ENCODE data around the gene CFAP210. TPM values are rescaled to one million over a fixed set of nuclear protein-coding genes. Genes with fewer than 3 reads are reported as not detected.
A peak's percentile ranks its signal among the peaks of the same experiment; 100 is the strongest.

The CFAP210 gene
- total RNA-seq (1 to 10 TPM; 2.2 to 3.1 TPM), total RNA-seq (0 to 11.0 (median 0.38) reads per million in 172 experiments)
- 0.06 TPM for polyA plus RNA-seq (2013, experiment 1 of 2)
- 0.07 TPM for polyA plus RNA-seq (2013, experiment 2 of 2)

GRCh38 chr2:169694113-169694893, at the start of gene CFAP210, which contains the start of gene PHOSPHO2:
TSS of gene CFAP210 (minus strand) at chr2:169694405. CDS start at chr2:169694327, 78 bp downstream.
TSS of gene PHOSPHO2 (plus strand) at chr2:169694469. CDS start at chr2:169700972, 6,503 bp downstream.
- Mint-ChIP-seq H3K9me3 (peaks cover 9% of the 10 kb centered on the region), H3K4me3 (peak within 1 kb of the TSS; percentile 91), H3K27me3 (no peaks in the 10 kb centered on the region), H3K36me3 (ENCODE audit: low read depth) (peaks cover 13% of the 10 kb centered on the region), H3K4me1 (ENCODE audit: low read depth) (peaks cover 18% of the 10 kb centered on the region), H3K27ac (peak within 1 kb of the TSS; percentile 95)
- H3K4me3 ChIP-seq (ENCODE audit: low read length) = peak within 1 kb of the TSS; percentile 70
- intact Hi-C loops (cut with DNase I, micrococcal nuclease) = loop anchor here (5.0 to 10.0 kb wide), 6 partner anchors 103 to 1740 kb away; partner anchors contain the start of genes BBS5 (in 2 of the 2), DCAF17 (in 1 of the 2), METTL5 (in 1 of the 2) and METTL8 (in 1 of the 2)
- ChIA-PET POLR2A (interaction anchor here (1.1 to 1.5 kb wide), 4 partner anchors 10 to 134 kb away, joined by 3 to 5 read pairs (median 4); partner anchors contain the start of gene SSB), CTCF (interaction anchor here (1.6 to 2.9 kb wide), 2 partner anchors 82 to 130 kb away, joined by 3 to 15 read pairs; partner anchors contain the start of gene METTL5)
- ATAC-seq (ENCODE audit: poor library complexity) (peak; percentile 91), DNase-seq (peak; percentile 97 to 99 (median 99))
- peak within 1 kb of the TSS; percentile 80 to 91 for H3K27ac ChIP-seq (ENCODE audit: low read depth in 1 of 2, low read length in 2 of 2)
- peaks cover 0 to 4% of the 10 kb centered on the region in 2 experiments for H3K9me3 ChIP-seq (ENCODE audit: control insufficient read depth in 1 of 2, insufficient read depth in 1 of 2, low read length in 2 of 2)
- H3K27me3 ChIP-seq (ENCODE audit: control insufficient read depth in 1 of 2, insufficient read depth in 2 of 2, low read length in 2 of 2) = peaks cover 0 to 5% of the 10 kb centered on the region in 2 experiments
- H3K36me3 ChIP-seq (ENCODE audit: insufficient read depth, low read length) = peaks cover 5% of the 10 kb centered on the region
- H3K4me1 ChIP-seq (ENCODE audit: insufficient read depth, low read length) = peaks cover 18% of the 10 kb centered on the region
- no peak for TF ChIP-seq CTCF (IDR thresholded peaks at IDR 0.05)

- no peaks in the 10 kb centered on the region for H3K9me3 ChIP-seq (ENCODE audit: control insufficient read depth in 1 of 2, insufficient read depth in 1 of 2, low read length in 2 of 2)
- Mint-ChIP-seq H3K4me1 (ENCODE audit: low read depth) (no peaks in the 10 kb centered on the region), H3K27me3 (peaks cover 9% of the 10 kb centered on the region), H3K4me3 (no peak overlapping the region), H3K9me3 (no peaks in the 10 kb centered on the region), H3K36me3 (ENCODE audit: low read depth) (no peaks in the 10 kb centered on the region), H3K27ac (no peak overlapping the region)
- no peaks in the 10 kb centered on the region for H3K4me1 ChIP-seq (ENCODE audit: insufficient read depth, low read length)
- ATAC-seq (ENCODE audit: poor library complexity) (no peak), DNase-seq (no peak)
- no peak overlapping the region for H3K4me3 ChIP-seq (ENCODE audit: low read length)
- H3K27ac ChIP-seq (ENCODE audit: low read depth in 1 of 2, low read length in 2 of 2) = no peak overlapping the region
- no peak for TF ChIP-seq CTCF (IDR thresholded peaks at IDR 0.05)
- intact Hi-C loops (cut with DNase I, micrococcal nuclease) = no loop called here
- ChIA-PET CTCF (no interaction called here), POLR2A (no interaction called here)
- no peaks in the 10 kb centered on the region for H3K27me3 ChIP-seq (ENCODE audit: control insufficient read depth in 1 of 2, insufficient read depth in 2 of 2, low read length in 2 of 2)
- no peaks in the 10 kb centered on the region for H3K36me3 ChIP-seq (ENCODE audit: insufficient read depth, low read length)
These were observed 49.3 kb upstream of the CFAP210 start for GRCh38 chr2:169743549-169743948.

- ATAC-seq (ENCODE audit: poor library complexity) (no peak), DNase-seq (no peak)
- H3K4me1 Mint-ChIP-seq (ENCODE audit: low read depth) = no peaks in the 10 kb centered on the region
- H3K9me3 ChIP-seq (ENCODE audit: control insufficient read depth in 1 of 2, insufficient read depth in 1 of 2, low read length in 2 of 2) = no peaks in the 10 kb centered on the region
- H3K36me3 Mint-ChIP-seq (ENCODE audit: low read depth) = no peaks in the 10 kb centered on the region
- intact Hi-C loops (cut with DNase I, micrococcal nuclease) = no loop called here
- TF ChIP-seq CTCF (IDR thresholded peaks at IDR 0.05) = no peak
- peaks cover 0 to 14% of the 10 kb centered on the region in 2 experiments for H3K27me3 ChIP-seq (ENCODE audit: control insufficient read depth in 1 of 2, insufficient read depth in 2 of 2, low read length in 2 of 2)
- ChIA-PET CTCF (no interaction called here), POLR2A (no interaction called here)
- H3K4me1 ChIP-seq (ENCODE audit: insufficient read depth, low read length) = peaks cover 3% of the 10 kb centered on the region
- H3K36me3 ChIP-seq (ENCODE audit: insufficient read depth, low read length) = no peaks in the 10 kb centered on the region
- H3K9me3 Mint-ChIP-seq = no peaks in the 10 kb centered on the region
- H3K4me3 Mint-ChIP-seq = no peak overlapping the region
- H3K27ac ChIP-seq (ENCODE audit: low read depth in 1 of 2, low read length in 2 of 2) = no peak overlapping the region
- H3K27ac Mint-ChIP-seq = no peak overlapping the region
- H3K27me3 Mint-ChIP-seq = peaks cover 36% of the 10 kb centered on the region
- H3K4me3 ChIP-seq (ENCODE audit: low read length) = no peak overlapping the region
These were observed 45.1 kb upstream of the CFAP210 start for GRCh38 chr2:169739351-169739750.

All from CD4-positive, alpha-beta T cell (primary cell).